ENCODE measurements around the gene CELF4.

CELF4 gene

GRCh38 chr18:37252854-37253393, 312.7 kb downstream of the CELF4 start:
- H3K4me3 ChIP-seq (ENCODE audit: low read length), result no peak overlapping the region
- TF ChIP-seq ZNF274 (IDR thresholded peaks at IDR 0.05; ENCODE audit: low read depth, low read length), result no peak

DNA sequence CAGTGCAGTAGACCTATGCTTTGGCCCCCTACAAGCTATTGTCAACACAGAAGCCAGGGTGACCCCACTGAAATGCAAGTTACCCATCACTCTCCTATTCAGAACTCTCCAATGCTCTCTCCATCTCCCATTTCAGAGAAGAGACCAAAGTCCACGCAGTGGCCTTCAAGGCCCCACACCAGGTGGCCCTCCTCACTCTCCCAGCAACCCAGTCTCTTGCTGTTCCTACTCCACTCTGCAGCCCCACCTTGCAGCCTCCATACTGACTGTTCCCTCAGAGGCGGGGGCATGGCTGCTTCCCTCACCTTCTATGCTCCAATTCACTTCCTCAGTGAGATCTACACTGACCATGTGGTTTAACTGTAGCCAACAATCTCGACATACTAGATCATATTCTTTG, 313.3 kb downstream of the CELF4 start:
- H3K4me3 ChIP-seq (ENCODE audit: low read length), result no peak overlapping the region

DNA sequence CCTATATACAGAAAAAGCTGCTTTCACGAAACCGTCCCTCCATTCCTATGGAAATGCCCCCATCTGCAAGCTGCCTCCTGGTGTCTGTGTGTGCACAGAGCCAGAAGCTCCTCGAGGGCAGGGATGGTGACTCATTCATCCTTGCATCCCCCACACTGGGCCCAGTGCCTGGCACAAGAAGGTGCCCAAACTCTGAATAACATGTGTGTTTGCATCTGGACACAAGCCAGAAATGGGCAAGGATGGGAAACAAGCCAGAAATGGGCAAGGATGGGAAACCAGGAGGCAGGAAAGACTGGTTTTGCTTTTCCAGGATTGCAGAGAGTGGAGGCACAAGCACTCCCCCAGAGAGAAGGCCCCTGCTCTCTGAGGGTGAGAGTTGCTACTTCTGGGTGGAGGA, 313.9 kb downstream of the CELF4 start:
- H3K4me3 ChIP-seq (ENCODE audit: low read length), result no peak overlapping the region
- no peak for TF ChIP-seq ZNF274 (IDR thresholded peaks at IDR 0.05; ENCODE audit: low read depth, low read length)

More for the DNA sequence above, 313.3 kb downstream of the CELF4 start:
- TF ChIP-seq ZNF274 (IDR thresholded peaks at IDR 0.05; ENCODE audit: low read depth, low read length), result no peak

GRCh38 chr18:37249895-37250618, 315.5 kb downstream of the CELF4 start:
- H3K4me3 ChIP-seq (ENCODE audit: low read length), result no peak overlapping the region
- no peak for TF ChIP-seq ZNF274 (IDR thresholded peaks at IDR 0.05; ENCODE audit: low read depth, low read length)

DNA sequence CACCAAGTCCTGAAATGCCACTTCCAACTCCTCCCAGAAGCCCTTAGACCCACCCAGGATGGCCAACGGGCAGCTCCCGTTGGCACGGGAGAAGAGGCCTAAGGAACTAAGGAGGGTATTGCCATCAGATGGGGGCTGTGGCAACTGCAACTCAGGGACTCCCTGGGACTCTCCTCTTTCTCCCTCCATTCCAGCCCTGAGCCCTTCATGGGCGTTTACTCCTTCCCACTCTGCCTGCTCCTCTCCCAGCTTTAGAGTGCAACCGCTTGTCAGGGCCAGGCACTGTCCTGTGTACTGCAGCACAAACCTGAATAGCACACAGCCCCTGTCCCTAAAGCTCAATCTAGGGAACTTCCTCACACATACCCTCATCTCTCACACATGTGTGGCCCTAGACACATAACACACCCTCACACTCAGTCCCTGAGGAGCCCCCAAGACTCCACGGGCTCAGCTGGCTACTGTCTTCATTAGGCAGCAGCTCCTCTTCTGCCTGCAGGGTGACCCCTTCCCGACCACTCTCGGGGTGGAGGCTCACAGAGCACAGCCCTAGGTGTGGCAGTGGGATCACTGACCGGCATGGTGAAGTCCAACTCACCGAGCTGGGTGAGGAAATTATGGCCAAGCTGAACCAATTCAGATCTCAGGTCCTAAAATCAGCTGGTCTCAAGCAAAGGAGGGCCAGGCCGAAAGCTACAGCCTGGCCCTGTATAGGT, 316.3 kb downstream of the CELF4 start:
- no peak for TF ChIP-seq ZNF274 (IDR thresholded peaks at IDR 0.05; ENCODE audit: low read depth, low read length)
- no peak overlapping the region for H3K4me3 ChIP-seq (ENCODE audit: low read length)

- H3K4me3 ChIP-seq (ENCODE audit: low read length), result no peak overlapping the region
- TF ChIP-seq ZNF274 (IDR thresholded peaks at IDR 0.05; ENCODE audit: low read depth, low read length), result no peak
Measured at GRCh38 chr18:37248281-37248680, 317.3 kb downstream of the CELF4 start.

GRCh38 chr18:37247497-37248161, 318.0 kb downstream of the CELF4 start:
- no peak for TF ChIP-seq ZNF274 (IDR thresholded peaks at IDR 0.05; ENCODE audit: low read depth, low read length)
- H3K4me3 ChIP-seq (ENCODE audit: low read length), result no peak overlapping the region

GRCh38 chr18:37246779-37247340, 318.7 kb downstream of the CELF4 start:
- no peak overlapping the region for H3K4me3 ChIP-seq (ENCODE audit: low read length)
- TF ChIP-seq ZNF274 (IDR thresholded peaks at IDR 0.05; ENCODE audit: low read depth, low read length), result no peak

- no peak for TF ChIP-seq ZNF274 (IDR thresholded peaks at IDR 0.05; ENCODE audit: low read depth, low read length)
- no peak overlapping the region for H3K4me3 ChIP-seq (ENCODE audit: low read length)
Measured at GRCh38 chr18:37244618-37245017, 321.0 kb downstream of the CELF4 start.

GRCh38 chr18:37243741-37244140, 321.9 kb downstream of the CELF4 start:
- TF ChIP-seq ZNF274 (IDR thresholded peaks at IDR 0.05; ENCODE audit: low read depth, low read length), result no peak
- no peak overlapping the region for H3K4me3 ChIP-seq (ENCODE audit: low read length)

DNA sequence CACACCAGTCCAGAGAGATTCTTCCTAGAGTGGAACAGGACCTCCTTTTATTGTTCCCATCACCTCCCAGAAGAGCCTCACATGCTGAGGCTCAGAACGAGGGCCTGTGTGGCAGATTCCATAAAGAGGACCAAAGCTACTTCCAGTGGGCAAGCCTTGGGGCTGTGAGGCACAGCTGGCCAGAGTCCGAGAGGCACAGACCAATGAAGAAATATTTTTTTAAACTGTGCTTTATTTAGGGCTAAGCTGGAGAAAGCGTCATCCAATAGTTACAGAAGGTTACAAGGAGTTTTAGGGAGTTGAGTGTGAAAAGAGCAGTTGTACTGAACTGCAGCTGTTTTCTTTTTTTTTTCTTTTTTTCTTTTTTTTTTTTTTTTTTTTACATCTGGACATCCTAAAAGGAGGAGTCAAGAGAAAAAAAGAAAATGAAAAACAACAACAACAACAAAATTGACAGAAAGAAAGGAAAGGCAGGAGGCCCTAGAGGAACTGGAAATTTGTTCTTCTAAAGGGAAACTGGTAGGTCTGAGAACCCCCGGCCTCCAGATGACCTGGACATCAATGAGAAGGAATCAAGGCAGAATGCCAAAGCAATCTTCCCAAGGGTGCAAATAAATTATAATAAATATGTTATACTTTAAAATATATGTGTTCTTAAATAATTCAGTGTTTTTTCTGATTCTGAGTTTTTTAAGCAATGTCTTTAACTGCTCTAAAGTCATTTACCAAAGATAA, 322.6 kb downstream of the CELF4 start:
- H3K4me3 ChIP-seq (ENCODE audit: low read length), result no peak overlapping the region
- no peak for TF ChIP-seq ZNF274 (IDR thresholded peaks at IDR 0.05; ENCODE audit: low read depth, low read length)

GRCh38 chr18:37242091-37242490, 323.5 kb downstream of the CELF4 start:
- no peak for TF ChIP-seq ZNF274 (IDR thresholded peaks at IDR 0.05; ENCODE audit: low read depth, low read length)
- no peak overlapping the region for H3K4me3 ChIP-seq (ENCODE audit: low read length)

DNA sequence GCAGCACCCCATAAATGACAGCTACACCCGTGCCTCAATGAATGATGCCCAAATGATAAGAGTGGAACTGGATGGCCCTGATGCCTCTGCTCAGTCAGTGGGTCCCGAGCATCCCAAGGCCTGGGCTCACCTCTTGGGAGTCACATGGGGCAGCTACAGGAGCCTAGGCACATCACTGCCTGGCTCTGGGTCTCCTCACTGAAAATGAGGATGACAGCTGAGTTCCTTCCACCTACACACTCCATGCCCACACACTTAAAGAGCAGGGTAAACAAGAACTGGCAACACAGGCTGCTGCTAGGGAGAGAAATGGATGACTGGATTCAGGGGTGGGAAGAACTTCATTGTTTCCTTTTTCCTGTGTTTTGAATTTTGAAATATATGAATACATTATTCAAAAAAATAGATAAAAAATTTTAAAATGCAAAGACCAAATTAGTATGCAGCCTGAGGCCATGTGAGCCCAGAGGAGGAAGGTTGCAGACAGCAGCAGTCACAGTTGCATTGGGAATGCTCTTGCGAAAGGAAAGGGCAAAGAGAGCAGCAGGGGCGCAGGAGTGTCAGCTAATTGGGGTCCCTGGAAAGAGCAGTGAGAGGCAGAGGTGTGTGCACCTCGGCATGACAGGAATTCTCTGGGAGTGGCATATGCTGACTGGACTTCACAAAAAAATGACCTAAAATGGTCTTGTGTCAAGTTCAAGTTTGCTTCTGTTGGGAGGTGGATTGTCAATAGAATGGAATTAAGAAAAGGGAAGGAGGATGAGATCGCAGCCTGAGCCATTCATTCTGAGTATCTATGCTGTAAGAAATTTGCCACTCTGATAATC, 327.1 kb downstream of the CELF4 start:
- TF ChIP-seq ZNF274 (IDR thresholded peaks at IDR 0.05; ENCODE audit: low read depth, low read length), result no peak
- no peak overlapping the region for H3K4me3 ChIP-seq (ENCODE audit: low read length)
